ENCODE measurements around the gene FGFBP3.

DNA sequence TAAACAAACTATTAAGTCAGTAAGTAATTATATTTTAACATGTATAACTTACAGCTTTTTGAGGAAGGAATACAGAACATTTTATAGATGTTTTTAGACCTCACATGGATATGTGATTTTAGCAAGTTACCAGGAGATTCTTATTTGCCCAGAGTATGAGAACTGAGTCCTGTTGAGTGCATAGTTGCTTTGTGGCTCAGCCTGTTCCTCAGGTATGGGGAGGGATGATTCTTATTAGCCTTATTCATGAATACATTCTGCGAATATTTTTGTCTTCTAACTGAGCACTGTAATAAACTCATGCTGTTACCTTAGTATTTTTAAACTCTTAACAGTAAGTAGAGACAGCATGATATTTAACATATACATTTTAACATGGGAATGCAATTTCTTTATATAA, 32.1 kb upstream of the FGFBP3 start:
- TF ChIP-seq, protein P1, sequence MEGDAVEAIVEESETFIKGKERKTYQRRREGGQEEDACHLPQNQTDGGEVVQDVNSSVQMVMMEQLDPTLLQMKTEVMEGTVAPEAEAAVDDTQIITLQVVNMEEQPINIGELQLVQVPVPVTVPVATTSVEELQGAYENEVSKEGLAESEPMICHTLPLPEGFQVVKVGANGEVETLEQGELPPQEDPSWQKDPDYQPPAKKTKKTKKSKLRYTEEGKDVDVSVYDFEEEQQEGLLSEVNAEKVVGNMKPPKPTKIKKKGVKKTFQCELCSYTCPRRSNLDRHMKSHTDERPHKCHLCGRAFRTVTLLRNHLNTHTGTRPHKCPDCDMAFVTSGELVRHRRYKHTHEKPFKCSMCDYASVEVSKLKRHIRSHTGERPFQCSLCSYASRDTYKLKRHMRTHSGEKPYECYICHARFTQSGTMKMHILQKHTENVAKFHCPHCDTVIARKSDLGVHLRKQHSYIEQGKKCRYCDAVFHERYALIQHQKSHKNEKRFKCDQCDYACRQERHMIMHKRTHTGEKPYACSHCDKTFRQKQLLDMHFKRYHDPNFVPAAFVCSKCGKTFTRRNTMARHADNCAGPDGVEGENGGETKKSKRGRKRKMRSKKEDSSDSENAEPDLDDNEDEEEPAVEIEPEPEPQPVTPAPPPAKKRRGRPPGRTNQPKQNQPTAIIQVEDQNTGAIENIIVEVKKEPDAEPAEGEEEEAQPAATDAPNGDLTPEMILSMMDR (IDR thresholded peaks at IDR 0.05) = no peak
- TF ChIP-seq TFCP2L1 (CRISPR knock-in tag; IDR thresholded peaks at IDR 0.05) (no peak), FOSL2 (IDR thresholded peaks at IDR 0.05) (no peak), FOSL2 (CRISPR knock-in tag; IDR thresholded peaks at IDR 0.05) (no peak), RAD21 (conservative IDR thresholded peaks at IDR 0.05 in 1 of 2, IDR thresholded peaks at IDR 0.05 in 1 of 2) (no peak), RNF2 (IDR thresholded peaks at IDR 0.05; ENCODE audit: borderline replicate concordance, low read depth) (no peak), ZC3H11A (IDR thresholded peaks at IDR 0.05) (no peak)
- TF ChIP-seq, protein P2, sequence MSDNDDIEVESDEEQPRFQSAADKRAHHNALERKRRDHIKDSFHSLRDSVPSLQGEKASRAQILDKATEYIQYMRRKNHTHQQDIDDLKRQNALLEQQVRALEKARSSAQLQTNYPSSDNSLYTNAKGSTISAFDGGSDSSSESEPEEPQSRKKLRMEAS (IDR thresholded peaks at IDR 0.05) = no peak

All from A549 (cell line).